Measurements from ENCODE around the gene TSPAN31. TPM values are rescaled to one million over a fixed set of nuclear protein-coding genes. Genes with fewer than 3 reads are reported as not detected.

TSPAN31 gene
- total RNA-seq, 1 donor from 2014 or later = 31.3 TPM

- no peak overlapping the region for H3K4me3 Mint-ChIP-seq (ENCODE audit: low read depth)
- no peak for DNase-seq (ENCODE audit: low spot score, unreplicated experiment)
- no peaks in the 10 kb centered on the region for H3K27me3 Mint-ChIP-seq
- no peaks in the 10 kb centered on the region for H3K9me3 Mint-ChIP-seq (ENCODE audit: low read depth)
- TF ChIP-seq, protein P1, sequence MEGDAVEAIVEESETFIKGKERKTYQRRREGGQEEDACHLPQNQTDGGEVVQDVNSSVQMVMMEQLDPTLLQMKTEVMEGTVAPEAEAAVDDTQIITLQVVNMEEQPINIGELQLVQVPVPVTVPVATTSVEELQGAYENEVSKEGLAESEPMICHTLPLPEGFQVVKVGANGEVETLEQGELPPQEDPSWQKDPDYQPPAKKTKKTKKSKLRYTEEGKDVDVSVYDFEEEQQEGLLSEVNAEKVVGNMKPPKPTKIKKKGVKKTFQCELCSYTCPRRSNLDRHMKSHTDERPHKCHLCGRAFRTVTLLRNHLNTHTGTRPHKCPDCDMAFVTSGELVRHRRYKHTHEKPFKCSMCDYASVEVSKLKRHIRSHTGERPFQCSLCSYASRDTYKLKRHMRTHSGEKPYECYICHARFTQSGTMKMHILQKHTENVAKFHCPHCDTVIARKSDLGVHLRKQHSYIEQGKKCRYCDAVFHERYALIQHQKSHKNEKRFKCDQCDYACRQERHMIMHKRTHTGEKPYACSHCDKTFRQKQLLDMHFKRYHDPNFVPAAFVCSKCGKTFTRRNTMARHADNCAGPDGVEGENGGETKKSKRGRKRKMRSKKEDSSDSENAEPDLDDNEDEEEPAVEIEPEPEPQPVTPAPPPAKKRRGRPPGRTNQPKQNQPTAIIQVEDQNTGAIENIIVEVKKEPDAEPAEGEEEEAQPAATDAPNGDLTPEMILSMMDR (IDR thresholded peaks at IDR 0.05; ENCODE audit: unreplicated experiment) = no peak
- H3K4me1 Mint-ChIP-seq (ENCODE audit: low read depth) = no peaks in the 10 kb centered on the region
- peaks cover 11% of the 10 kb centered on the region for H3K36me3 Mint-ChIP-seq (ENCODE audit: insufficient read depth)
- H3K27ac Mint-ChIP-seq = no peak overlapping the region
Measured at GRCh38 chr12:57796996-57797395, 52.2 kb downstream of the TSPAN31 start.

- TF ChIP-seq, protein P1 (IDR thresholded peaks at IDR 0.05; ENCODE audit: unreplicated experiment) = no peak
- Mint-ChIP-seq H3K9me3 (ENCODE audit: low read depth) (no peaks in the 10 kb centered on the region), H3K4me1 (ENCODE audit: low read depth) (no peaks in the 10 kb centered on the region), H3K36me3 (ENCODE audit: insufficient read depth) (peaks cover 7% of the 10 kb centered on the region), H3K27me3 (no peaks in the 10 kb centered on the region), H3K27ac (no peak overlapping the region), H3K4me3 (ENCODE audit: low read depth) (no peak overlapping the region)
- DNase-seq (ENCODE audit: low spot score, unreplicated experiment) = no peak
Measured at GRCh38 chr12:57797933-57798332, 53.1 kb downstream of the TSPAN31 start.

Small RNAs within 50 kb of the gene (microRNA-seq; reads per million reads assigned to microRNA genes)
- gene MIR6759 (ENCODE audit: borderline number of aligned reads, unreplicated experiment) = not detected

Other genes with a start within 250 kb of the TSPAN31 start
- 15.7 and 18.5 TPM in 2 replicates for gene DDIT3, start 224.5 kb upstream of the TSPAN31 start, total RNA-seq
- gene MBD6, start 222.2 kb upstream of the TSPAN31 start, total RNA-seq = 158 and 159 TPM in 2 replicates
- gene DCTN2, start 197.8 kb upstream of the TSPAN31 start, total RNA-seq = 144 and 153 TPM in 2 replicates
- 2.5 and 2.8 TPM in 2 replicates for gene KIF5A, start 195.0 kb upstream of the TSPAN31 start, total RNA-seq
- gene PIP4K2C, start 153.8 kb upstream of the TSPAN31 start, total RNA-seq = 38.4 and 39.0 TPM in 2 replicates
- 79.9 and 83.0 TPM in 2 replicates for gene DTX3, start 140.2 kb upstream of the TSPAN31 start, total RNA-seq
- gene ARHGEF25, start 133.6 kb upstream of the TSPAN31 start, total RNA-seq = 17.0 and 18.4 TPM in 2 replicates
- gene B4GALNT1, start 111.8 kb upstream of the TSPAN31 start, total RNA-seq = 0.73 and 1.1 TPM in 2 replicates
- gene OS9, start 50.9 kb upstream of the TSPAN31 start, total RNA-seq = 197 and 204 TPM in 2 replicates
- gene AGAP2, start 6.3 kb upstream of the TSPAN31 start, total RNA-seq = 0.29 TPM in 2 replicates
- gene CDK4, start 7.3 kb downstream of the TSPAN31 start, total RNA-seq = 194 and 208 TPM in 2 replicates
- 33.8 and 34.3 TPM in 2 replicates for gene MARCHF9, start 10.1 kb downstream of the TSPAN31 start, total RNA-seq
- 2.0 and 2.5 TPM in 2 replicates for gene CYP27B1, start 22.0 kb downstream of the TSPAN31 start, total RNA-seq
- gene METTL1, start 27.1 kb downstream of the TSPAN31 start, total RNA-seq = 23.3 and 27.5 TPM in 2 replicates
- 5.6 and 6.7 TPM in 2 replicates for gene EEF1AKMT3, start 27.6 kb downstream of the TSPAN31 start, total RNA-seq
- gene TSFM, start 37.7 kb downstream of the TSPAN31 start, total RNA-seq = 25.7 and 30.0 TPM in 2 replicates
- gene AVIL, start 73.7 kb downstream of the TSPAN31 start, total RNA-seq = 3.9 and 4.4 TPM in 2 replicates
- 134 and 145 TPM in 2 replicates for gene CTDSP2, start 101.7 kb downstream of the TSPAN31 start, total RNA-seq
- 6.0 and 6.6 TPM in 2 replicates for gene ATP23, start 196.5 kb downstream of the TSPAN31 start, total RNA-seq